GM19238 (cell line): ENCODE results near the gene CAPN15.
"Not testable (repeated sequence)": the region's sequence is repeated elsewhere in the genome, so short reads cannot be mapped to it uniquely, and the experiment has no call there.

Source experiments
- DNase-seq: peaks from one replicate; pipeline ENCODE4 v3.0.0; 2011; ENCODE audit warnings: low spot score; ENCODE audit not compliant: insufficient read length

The CAPN15 gene

DNA sequence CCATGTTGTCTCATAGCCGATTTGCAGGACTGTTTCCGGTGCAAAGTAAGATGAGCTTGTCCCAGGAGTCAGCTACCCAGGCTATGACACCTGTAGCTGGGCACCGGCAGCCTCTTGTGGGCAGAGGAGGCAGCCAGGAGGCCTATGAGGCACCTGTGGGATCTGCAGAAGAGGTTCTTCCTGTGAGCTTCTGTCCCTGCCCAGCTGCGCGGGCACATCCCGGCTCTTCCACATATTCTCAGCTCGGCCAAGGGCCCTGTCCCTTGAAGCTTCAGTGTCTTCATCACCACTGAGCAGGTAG, 21.3 kb upstream of the CAPN15 start:
- no peak for DNase-seq

DNA sequence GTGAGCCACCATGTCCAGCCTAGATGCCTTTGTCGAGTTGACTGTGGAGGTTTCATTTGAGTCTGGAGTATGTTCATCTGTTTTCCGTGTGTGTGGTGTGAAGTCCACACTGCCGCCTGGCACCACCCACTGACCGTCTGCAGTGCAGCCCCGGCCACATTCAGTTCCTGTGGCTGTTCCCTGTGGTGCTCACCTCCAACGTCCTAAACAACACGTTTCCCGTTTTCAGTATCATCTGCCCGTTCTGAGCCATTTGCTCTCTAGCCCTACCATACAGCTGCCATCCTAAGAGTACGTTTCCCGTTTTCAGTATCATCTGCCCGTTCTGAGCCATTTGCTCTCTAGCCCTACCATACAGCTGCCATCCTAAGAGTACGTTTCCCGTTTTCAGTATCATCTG, 20.0 kb upstream of the CAPN15 start:
- DNase-seq = not testable (repeated sequence)

DNA sequence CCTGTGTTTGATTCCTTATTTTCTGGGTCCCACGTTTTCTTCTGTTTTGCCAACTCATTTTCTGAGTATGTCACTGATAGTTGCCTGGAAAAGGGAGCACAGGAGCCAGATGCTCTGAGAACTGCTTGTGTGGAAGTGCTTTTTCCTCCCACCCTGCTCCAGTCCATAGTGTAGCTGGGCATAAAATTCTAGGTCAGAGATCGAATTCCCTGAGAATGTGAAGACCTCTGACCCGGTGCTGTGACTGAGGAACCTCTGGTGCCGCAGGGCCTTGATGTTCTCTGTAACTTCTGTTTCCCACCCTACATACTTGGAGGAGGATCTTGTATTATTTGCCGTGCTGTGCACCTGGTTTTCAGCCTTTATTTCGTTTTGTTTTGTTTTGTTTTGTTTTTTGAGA, 19.5 kb upstream of the CAPN15 start:
- DNase-seq = no peak

DNA sequence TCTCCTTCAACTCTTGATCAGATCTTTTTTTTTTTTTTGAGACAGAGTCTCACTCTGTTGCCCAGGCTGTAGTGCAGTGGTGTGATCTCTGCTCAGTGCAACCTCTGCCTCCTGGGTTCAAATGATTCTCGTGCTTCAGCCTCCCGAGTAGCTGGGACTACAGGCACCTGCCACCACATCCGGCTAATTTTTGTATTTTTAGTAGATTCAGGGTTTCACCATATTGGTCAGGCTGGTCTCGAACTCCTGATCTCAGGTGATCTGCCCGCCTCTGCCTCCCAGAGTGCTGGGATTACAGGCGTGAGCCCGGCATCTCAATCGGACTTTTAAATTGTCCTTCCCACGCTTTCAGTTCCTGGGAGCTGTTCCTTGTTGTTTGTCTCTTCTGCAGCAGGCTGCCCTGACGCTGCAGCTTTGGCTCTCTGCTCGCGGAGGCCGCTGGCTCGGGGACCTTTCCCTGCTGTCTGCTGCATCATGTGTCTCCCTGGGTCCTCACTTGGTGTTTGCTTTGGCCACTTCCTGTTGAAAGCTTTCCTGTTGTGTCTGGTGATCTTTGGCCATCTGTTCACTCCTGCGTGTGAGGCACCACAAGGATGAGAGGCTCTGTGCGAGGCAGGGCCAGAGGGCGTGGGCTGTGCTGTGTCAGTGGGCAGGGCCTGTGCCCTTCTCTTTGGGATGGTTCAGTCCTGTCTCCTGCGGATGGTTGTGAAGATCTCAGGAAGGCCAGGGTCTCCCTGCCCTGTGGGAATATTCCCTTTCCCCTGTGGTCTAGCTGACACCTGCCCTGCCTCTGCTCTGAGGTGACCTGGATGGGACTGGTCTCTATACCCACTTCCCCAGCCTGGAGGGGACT, 18.4 kb upstream of the CAPN15 start:
- DNase-seq = no peak

DNA sequence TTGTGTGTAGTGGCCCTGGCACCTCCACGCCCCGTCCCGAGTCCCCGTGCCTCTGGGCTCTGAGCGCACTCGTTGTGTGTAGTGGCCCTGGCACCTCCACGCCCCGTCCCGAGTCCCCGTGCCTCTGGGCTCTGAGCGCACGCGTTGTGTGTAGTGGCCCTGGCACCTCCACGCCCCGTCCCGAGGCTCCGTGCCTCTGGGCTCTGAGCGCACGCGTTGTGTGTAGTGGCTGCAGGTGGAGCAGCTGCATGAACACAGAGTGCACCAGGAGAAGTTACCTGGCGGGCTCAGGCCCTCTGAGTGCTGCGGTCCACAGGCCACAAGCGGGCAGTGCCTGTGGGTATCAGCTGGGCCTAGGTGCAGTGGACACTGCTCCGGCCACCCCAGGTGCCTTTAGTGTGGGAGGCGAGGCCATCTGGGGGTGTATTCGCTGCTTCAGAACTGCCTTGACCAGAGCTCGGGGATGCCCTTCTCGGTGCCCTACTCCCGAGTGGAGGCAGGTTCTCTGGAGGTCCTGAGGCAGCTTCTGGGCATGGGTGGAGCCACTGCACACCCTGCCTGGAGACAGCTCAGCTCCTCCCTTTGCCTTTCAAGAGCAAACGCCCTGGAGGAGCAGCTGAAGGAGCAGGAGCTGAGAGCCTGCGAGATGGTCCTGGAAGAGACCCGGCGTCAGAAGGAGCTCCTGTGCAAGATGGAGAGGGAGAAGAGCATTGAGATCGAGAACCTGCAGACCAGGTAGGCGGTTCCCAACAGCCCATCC, 17.3 kb upstream of the CAPN15 start:
- DNase-seq = no peak

DNA sequence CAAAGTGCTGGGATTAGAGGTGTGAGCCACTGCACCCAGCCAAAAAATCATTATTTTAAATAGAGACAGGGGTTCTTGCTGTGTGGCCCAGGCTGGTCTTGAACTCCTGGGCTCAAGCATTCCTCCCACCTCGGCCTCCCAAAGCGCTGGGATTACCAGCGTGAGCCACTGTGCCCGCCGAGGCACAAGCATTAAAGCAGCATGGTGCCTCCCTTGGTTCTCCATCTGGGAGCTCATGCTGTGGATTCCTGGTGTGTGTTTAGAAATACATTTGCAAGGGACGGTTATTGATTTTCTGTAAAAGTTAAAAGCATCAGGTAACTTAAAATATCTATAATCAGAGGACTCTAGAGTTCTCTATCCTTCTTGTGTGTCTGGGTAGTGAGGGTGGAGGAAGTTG, 14.7 kb upstream of the CAPN15 start:
- DNase-seq = no peak

DNA sequence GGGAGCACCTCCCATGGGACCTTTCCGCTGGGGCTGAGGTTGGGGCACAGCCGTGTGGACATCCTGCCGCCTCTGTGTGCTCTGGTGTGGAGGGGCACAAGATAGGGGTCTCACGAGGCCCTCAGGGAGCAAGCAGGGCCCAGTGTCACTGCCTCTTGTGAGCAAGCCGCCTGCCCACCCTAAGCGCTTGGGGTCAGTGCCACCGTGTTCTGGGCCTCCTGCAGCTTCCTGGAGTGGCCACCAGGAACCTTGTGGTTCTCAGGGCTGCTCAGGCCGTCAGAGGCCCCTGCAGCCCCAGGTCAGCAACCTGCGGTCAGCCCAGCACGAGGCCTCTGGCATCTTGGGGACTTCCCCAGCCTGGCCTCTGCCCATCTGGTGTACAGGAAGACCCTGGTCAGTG, 13.6 kb upstream of the CAPN15 start:
- DNase-seq = no peak

DNA sequence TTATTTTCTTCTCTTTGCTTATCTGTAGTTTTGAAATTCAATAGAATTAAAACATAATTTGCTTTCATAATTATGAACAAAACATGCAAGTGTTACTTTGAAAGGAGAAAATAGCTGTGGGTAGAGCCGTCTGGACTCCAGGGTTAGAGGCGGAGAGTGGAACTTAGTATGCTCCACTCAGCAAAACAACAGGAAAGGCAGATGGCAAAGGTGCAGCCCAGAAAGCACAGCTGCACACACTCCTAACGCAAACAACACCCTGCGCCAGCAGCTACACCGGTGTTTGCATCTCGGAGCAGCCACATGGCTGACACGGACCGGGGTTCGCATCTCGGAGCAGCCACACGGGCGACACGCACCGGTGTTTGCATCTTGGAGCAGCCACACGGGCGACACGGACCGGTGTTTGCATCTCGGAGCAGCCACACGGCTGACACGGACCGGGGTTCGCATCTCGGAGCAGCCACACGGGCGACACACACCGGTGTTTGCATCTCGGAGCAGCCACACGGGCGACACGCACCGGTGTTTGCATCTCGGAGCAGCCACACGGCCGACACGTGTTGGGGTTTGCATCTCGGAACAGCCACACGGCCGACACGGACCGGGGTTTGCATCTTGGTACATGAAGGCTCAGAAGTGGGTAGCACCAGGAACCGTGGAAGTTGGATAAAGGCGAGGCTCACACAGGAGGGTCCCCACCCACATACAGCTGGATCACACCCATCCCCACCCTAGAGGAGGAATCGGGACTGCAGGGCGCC, 12.2 kb upstream of the CAPN15 start:
- no peak for DNase-seq

DNA sequence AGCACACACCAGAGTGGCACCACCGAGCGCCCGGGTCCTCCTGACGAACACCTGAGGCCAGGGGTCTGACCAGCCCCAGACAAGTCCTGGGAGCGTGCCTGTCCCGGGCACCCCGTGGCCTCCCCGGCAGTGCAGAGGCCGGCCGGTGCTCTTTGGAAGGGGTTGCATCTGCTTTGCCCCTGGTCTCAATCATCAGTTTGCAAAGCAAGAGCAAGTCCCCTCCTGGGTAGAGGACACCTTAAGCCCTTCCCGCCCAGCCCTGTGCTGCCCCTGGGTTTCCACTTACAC, 11.6 kb upstream of the CAPN15 start:
- DNase-seq = no peak

DNA sequence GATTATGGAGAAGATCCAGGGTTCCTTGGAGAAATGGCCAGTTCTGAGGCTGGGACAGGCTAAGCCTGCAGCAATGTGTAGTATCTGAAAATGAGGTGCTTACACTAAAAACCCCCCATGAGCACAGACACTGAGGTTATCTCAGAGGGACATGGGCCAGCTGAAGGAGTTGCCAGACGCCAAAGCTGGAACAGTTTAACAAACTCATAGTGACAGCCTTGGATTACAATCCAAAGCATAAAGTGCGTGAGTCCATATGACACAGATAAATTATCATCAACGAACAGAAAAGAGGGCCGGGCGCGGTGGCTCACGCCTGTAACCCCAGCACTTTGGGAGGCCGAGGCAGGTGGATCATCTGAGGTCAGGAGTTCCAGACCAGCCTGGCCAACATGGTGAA, 11.2 kb upstream of the CAPN15 start:
- no peak for DNase-seq

DNA sequence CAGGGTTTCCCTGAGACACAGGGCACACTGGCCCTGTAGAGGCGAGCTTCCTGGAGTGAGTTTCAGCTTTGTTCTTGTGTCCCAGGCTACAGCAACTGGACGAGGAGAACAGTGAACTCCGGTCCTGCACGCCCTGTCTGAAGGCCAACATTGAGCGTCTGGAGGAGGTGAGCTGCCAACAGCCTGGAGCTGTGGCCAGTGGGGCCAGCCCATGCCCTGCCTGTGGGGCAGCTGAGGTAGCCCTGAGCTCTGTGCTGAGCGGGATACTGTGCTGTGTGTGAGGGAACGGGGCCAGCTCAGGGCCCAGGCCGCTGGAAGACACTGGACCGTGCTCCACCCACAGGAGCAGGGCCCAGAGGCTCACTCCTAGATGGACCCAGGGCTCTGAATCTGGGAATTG, 8.7 kb upstream of the CAPN15 start:
- DNase-seq = no peak

DNA sequence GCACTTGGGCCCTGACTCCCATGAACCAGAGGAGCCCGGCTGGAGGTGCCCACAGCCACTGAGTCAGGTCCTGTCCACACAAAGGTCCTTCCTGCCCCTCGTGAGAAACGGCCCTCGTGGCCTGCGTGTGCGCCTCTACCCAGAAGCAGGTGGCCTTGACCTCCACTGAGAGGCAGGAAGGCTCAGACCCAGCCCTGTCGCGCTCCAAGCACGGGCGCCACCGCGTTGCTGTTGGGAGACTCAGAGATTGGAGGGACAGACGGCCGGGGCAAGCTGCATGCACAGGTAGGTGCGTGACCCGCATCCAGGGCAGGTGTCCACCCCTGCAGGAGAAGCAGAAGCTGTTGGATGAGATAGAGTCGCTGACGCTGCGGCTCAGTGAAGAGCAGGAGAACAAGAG, 8.1 kb upstream of the CAPN15 start:
- DNase-seq = no peak

DNA sequence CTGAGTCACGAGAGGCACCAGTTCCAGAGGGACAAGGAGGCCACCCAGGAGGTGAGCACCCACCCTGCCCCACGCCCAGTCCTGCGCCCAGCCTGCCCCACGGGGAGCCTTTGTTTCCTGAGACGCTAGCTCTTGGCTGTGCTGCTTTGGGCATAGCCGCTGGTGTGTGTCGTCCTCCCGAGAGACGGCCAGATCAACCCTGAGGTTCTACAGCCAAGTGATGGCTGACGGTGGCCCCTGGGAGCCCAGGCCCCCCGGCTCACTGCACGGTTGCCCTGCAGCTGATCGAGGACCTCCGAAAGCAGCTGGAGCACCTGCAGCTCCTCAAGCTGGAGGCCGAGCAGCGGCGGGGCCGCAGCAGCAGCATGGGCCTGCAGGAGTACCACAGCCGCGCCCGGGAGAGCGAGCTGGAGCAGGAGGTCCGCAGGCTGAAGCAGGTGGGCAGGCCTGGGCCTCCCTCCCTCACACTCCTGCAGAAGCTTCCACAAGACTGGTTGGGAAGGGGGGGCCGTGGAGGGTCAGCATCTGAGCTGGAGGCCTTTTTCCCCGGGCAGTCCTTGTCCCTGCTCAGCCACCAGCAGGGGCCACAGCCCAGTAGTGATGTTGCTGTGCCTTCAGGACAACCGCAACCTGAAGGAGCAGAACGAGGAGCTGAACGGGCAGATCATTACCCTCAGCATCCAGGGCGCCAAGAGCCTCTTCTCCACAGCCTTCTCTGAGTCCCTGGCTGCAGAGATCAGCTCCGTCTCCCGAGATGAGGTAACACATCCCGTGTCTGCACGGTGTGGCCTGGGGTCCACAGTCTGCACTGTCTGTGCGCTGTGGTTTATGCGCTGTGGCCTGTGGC, 7.4 kb upstream of the CAPN15 start:
- DNase-seq = no peak

DNA sequence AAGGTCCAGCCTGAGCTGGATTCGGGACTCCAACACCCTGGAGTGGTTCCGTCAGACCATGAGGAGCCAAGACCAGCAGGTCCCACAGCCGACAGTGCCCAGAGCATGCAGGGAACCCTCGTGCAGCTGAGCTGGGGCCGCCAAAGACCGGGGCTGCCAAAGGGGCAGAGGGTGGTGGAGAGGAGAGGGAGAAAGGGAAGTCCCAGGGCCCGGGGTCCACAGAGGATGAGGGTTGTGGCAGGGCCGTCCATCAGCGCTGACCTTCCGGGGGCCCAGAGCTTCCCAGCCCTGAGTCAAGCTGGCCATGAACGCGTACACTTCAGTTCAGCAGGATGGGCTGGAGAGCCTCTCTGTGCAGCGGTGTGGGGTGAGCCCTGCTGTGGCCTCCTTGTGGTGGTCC, 6.7 kb upstream of the CAPN15 start:
- DNase-seq = no peak

DNA sequence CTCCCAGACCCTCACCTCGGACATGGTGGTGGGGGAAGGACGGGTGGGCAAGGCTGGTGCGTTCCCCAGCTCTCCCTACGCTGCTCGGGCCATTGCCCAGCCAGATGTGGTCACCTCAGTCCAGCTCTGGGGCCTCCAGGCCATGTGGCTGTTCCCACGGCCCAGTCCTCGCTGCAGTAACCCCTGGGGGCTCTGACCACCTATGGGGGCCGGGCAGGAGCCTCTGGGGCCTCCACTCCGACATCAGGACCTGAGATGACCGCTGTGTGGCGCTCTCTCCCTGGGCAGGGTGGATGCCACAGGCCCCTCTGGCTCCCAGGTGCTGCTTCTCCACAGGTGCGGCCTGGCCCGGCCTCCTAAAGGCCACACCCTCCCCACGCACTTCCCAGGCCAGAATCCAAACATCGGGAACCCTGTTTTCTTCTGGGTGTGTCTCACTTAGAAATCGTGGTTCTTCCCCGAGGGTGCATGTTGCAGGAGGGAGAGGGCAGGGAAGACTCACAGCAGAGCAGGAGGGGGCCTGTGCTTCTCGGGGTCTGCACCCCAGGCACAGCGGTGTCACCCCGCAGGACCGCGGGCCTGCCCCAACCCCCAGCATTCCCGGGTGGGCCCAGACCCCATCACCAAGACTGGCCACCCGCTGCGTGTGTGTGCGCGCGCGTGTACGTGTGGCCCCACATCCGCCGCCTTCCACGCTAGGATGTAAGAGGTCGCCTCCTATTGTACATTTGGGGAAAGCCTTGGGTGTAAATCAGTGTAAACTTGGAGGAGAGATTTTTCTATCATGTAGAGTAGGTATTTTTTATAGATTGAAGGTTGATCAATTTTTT, 5.9 kb upstream of the CAPN15 start:
- DNase-seq = no peak

DNA sequence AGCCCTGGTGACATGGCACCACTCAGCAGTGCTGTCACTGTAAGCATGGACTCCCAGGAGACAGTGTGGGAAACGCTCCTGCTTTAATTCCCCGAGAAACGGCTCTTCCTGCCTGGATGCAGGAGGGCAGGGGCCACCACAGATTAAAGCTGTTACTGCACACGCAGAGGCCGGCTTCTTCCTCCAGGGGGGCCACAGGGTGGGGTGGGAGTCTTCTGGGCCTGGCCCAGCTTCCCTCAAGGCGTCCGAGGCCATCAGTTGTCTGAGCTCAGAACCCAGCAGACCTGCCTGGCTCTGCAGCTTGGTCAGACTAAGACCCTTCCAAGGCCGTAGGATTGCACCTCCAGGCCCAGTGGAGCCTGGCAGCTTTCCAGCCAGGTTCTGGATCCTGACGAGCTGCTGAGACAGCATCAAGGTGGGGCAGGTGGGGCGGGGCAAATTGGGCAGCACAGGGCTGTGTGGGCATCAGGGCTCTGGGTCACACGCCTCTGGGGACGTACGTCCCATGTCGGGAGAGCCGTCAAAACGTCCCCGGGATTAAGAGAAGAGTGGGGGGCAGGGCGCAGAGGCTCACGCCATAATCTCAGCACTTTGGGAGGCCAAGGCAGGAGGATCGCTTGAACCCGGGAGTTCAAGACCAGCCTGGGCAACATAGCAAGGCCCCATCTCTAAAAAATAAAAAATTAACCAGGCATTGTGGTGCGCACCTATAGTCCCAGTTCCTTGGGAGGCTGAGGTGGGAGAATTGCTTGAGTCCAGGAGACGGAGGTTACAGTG, 5.0 kb upstream of the CAPN15 start:
- DNase-seq = no peak

DNA sequence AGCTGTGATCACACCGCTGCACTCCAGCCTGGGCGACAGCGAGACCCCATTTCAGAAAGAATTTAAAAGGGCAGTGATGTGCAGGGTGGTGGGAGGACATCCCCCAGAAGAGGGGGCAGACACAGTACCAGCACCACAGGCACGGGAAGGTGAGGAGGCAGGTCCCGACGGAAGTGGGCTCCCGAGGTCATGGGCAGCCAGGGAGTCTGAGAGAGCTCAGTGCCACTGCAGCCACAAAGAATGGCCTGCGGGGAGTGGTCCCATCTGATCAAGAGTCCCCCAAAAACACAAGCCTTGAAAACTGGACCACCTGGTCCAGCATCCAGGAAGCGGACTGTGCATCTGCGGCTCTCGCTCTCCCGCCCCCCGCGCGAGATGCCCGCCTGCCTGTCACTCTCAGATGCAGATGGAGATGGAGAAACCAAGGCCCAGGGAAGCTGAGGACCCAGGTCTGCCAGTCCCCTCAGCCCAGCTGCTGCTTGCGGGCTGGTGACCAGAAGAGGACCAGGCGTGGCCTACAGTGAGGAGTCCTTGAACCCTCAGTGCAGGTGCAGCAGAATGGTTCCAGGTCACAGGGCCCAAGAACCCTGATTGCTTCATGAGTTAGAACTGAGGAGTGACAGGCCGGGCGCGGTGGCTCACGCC, 4.3 kb upstream of the CAPN15 start:
- no peak for DNase-seq

DNA sequence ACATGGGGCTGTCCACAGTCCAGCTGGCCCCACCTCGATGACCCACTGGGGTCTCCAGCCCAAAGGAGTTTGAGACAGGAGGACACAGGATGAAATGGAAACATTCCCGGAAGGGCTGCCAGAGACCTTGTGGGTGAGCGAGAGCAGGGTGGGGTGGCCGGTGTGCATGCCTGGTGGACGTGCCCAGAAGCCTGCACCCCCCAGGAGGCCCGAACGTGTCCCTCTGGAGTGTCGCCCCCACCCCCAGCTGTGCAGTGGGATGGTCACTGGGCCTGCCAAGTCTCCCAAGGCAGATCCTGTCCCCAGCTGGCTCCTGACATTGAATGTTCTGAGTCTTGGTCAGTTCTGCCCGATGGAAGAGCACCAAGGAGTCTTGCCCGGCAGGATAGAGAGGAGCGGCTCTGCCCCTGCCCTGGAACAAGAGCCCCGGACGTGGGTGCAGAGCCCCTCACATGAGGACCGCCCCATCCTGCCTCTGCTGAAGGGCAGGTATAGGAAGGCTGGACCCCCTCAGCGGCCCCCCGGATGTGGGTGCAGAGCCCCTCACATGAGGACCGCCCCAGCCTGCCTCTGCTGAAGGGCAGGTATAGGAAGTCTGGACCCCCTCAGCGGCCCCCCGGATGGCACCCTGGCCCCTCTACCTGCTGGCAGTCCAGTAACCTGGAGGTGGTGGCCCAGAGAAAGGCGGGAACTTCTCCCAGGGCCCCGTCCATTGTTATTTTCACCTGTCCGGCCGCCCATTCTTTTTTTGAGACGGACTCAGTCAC, 3.1 kb upstream of the CAPN15 start:
- no peak for DNase-seq

DNA sequence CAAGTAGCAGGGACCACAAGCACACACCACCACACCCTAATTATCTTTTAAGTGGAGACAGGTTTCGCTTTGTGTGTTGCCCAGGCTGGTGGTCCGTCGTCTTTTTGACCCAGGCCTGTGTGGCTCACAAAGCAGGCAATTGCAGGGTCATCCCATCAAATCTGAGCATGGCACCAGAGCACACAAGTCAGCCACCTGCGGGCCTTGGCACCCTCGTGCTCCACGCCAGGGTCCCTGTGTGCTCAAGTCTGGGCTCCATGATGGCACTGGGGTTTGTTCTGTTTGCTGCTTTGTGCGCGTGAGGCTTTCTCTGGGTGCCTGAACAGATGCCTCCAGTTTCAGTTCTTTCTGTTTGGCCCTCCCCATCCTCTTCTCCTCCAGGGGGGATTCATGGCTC, 2.4 kb upstream of the CAPN15 start:
- DNase-seq = no peak
